ENCODE measurements around the gene FOXL3.

GRCh38 chr7:249989-250388 is 40.0 kb upstream of the FOXL3 start:
- TF ChIP-seq EZH2phosphoT487 (IDR thresholded peaks at IDR 0.05; ENCODE audit: borderline replicate concordance, low read length) (no peak), CTCF (IDR thresholded peaks at IDR 0.05; ENCODE audit: low read depth, low read length, poor library complexity, severe bottlenecking) (no peak)
